ENCODE data around the gene PTGIR.

GRCh38 chr19:46624958-46625661 lies at the start of gene PTGIR:
- TF ChIP-seq EZH2phosphoT487 (IDR thresholded peaks at IDR 0.05; ENCODE audit: insufficient read depth, low read depth) (no peak), EZH2 (IDR thresholded peaks at IDR 0.05; ENCODE audit: insufficient read depth, poor library complexity, severe bottlenecking) (no peak)
